ENCODE results near the gene POGK.

The POGK gene

DNA sequence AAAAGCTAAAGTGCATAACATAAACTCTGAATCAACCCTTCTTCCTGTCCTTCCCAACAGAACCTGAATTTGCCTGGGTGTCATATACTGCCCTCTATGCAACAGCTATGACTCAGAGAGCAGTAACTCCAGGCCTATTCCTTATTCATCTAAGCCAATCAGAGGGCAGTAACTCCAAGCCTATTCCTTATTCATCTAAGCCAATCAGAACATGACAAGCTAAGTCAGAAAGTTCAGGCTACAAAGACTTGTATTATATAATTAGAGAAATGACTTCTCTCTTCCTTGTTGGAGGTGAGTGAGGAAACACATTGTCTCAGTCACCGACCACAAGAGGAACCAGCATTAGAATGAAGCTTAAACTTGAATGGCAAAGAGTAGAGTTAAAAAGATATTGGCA is 63.0 kb downstream of the POGK start:
- H3K4me2 ChIP-seq = no peak overlapping the region
- no peaks in the 10 kb centered on the region for H3K36me3 ChIP-seq (ENCODE audit: insufficient read depth)
- no peak overlapping the region for H3K27ac ChIP-seq
- H3K27me3 ChIP-seq (ENCODE audit: insufficient read depth, low read depth) = no peaks in the 10 kb centered on the region
- no peak overlapping the region for H3K4me3 ChIP-seq (IDR thresholded peaks at IDR 0.05; ENCODE audit: insufficient read depth, low read depth, low read length)
- H4K20me1 ChIP-seq (ENCODE audit: insufficient read depth) = no peaks in the 10 kb centered on the region
- H3K9ac ChIP-seq = no peak overlapping the region
- TF ChIP-seq, protein P1, sequence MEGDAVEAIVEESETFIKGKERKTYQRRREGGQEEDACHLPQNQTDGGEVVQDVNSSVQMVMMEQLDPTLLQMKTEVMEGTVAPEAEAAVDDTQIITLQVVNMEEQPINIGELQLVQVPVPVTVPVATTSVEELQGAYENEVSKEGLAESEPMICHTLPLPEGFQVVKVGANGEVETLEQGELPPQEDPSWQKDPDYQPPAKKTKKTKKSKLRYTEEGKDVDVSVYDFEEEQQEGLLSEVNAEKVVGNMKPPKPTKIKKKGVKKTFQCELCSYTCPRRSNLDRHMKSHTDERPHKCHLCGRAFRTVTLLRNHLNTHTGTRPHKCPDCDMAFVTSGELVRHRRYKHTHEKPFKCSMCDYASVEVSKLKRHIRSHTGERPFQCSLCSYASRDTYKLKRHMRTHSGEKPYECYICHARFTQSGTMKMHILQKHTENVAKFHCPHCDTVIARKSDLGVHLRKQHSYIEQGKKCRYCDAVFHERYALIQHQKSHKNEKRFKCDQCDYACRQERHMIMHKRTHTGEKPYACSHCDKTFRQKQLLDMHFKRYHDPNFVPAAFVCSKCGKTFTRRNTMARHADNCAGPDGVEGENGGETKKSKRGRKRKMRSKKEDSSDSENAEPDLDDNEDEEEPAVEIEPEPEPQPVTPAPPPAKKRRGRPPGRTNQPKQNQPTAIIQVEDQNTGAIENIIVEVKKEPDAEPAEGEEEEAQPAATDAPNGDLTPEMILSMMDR (conservative IDR thresholded peaks at IDR 0.05; ENCODE audit: low read depth, low read length) = no peak
- H3K79me2 ChIP-seq (ENCODE audit: insufficient read depth, low read depth) = no peaks in the 10 kb centered on the region
- peaks cover 23% of the 10 kb centered on the region for H3K4me1 ChIP-seq (ENCODE audit: low read depth, poor library complexity, severe bottlenecking)
- no peak overlapping the region for H2AFZ ChIP-seq (ENCODE audit: low read depth)

DNA sequence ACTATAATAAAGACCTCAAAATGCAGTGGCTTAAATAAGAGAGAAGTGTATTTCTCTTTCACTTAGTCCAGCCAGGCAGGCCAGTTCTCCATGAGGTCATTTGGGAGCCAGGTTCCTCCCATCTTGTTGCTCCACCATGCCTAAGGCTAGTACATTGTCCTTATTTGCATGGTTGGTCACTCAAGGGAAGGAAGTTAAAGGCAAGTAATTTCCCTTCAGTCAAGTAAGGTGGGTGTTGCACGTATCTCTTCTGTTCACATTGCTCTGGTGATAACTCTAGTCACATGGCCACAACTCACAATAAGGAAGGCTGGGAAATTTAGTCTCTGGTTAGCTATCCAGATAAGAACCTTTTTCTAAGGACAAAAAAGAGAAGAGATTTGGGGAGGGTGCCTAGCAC is 64.0 kb downstream of the POGK start:
- peaks cover 23% of the 10 kb centered on the region for H3K4me1 ChIP-seq (ENCODE audit: low read depth, poor library complexity, severe bottlenecking)
- H3K4me3 ChIP-seq (IDR thresholded peaks at IDR 0.05; ENCODE audit: insufficient read depth, low read depth, low read length) = no peak overlapping the region
- no peaks in the 10 kb centered on the region for H3K79me2 ChIP-seq (ENCODE audit: insufficient read depth, low read depth)
- TF ChIP-seq, protein P1 (conservative IDR thresholded peaks at IDR 0.05; ENCODE audit: low read depth, low read length) = no peak
- no peaks in the 10 kb centered on the region for H3K36me3 ChIP-seq (ENCODE audit: insufficient read depth)
- no peak overlapping the region for H2AFZ ChIP-seq (ENCODE audit: low read depth)
- H3K27ac ChIP-seq = no peak overlapping the region
- H3K27me3 ChIP-seq (ENCODE audit: insufficient read depth, low read depth) = no peaks in the 10 kb centered on the region
- H3K9ac ChIP-seq = no peak overlapping the region
- no peaks in the 10 kb centered on the region for H4K20me1 ChIP-seq (ENCODE audit: insufficient read depth)
- no peak overlapping the region for H3K4me2 ChIP-seq

DNA sequence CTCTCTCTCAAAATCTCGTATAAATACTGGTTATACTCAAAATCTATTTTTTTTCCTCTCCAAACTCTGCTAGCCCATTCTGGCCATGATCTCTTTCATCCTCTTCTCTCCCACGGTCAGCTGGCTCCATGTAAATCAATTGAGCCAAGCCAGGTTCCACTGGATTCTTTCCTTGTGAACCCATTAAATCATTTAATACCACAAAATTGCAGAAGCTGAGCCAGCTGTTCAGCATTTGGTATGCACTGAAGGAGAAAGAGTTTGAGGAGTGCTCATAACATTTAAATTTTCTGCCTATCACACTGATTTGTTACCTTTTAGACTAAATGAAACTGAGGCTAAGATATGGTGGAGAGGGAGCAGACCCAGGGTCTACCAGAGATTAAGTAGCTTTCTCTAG is 65.9 kb downstream of the POGK start:
- no peaks in the 10 kb centered on the region for H4K20me1 ChIP-seq (ENCODE audit: insufficient read depth)
- no peaks in the 10 kb centered on the region for H3K27me3 ChIP-seq (ENCODE audit: insufficient read depth, low read depth)
- no peak overlapping the region for H3K27ac ChIP-seq
- no peak overlapping the region for H2AFZ ChIP-seq (ENCODE audit: low read depth)
- H3K9ac ChIP-seq = no peak overlapping the region
- TF ChIP-seq, protein P1 (conservative IDR thresholded peaks at IDR 0.05; ENCODE audit: low read depth, low read length) = no peak
- H3K4me3 ChIP-seq (IDR thresholded peaks at IDR 0.05; ENCODE audit: insufficient read depth, low read depth, low read length) = no peak overlapping the region
- H3K79me2 ChIP-seq (ENCODE audit: insufficient read depth, low read depth) = no peaks in the 10 kb centered on the region
- peak overlapping the region; percentile 52; the same call in 1 of the 2 replicates for H3K4me2 ChIP-seq
- H3K4me1 ChIP-seq (ENCODE audit: low read depth, poor library complexity, severe bottlenecking) = peaks cover 24% of the 10 kb centered on the region
- H3K36me3 ChIP-seq (ENCODE audit: insufficient read depth) = no peaks in the 10 kb centered on the region

DNA sequence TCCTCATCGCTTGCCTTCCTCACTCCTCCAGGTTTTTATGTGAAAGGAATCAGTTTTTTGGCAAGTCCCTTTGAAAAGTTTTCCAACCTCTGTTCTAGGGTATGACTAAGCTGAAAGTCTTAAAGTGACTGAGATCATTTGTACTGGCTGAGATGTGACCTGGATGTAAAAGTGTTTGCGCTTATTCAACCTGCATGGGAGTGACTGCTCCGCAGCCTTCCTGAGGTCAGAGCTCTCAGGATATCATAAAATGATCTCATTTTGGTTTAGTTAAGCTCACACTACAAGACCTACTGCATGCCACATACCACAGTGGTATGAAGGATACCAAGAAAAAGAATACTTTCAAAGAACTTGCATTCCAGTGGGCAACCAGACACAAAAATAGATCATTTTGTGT is 66.6 kb downstream of the POGK start:
- Histone ChIP-seq H3K27me3 (ENCODE audit: insufficient read depth, low read depth) (no peaks in the 10 kb centered on the region), H3K79me2 (ENCODE audit: insufficient read depth, low read depth) (no peaks in the 10 kb centered on the region), H3K4me1 (ENCODE audit: low read depth, poor library complexity, severe bottlenecking) (peaks cover 32% of the 10 kb centered on the region), H2AFZ (ENCODE audit: low read depth) (peak overlapping the region; percentile 3; the same call in 1 of the 2 replicates), H3K9ac (peak overlapping the region; percentile 6; the same call in 1 of the 2 replicates), H4K20me1 (ENCODE audit: insufficient read depth) (no peaks in the 10 kb centered on the region), H3K4me3 (IDR thresholded peaks at IDR 0.05; ENCODE audit: insufficient read depth, low read depth, low read length) (peak overlapping the region; percentile 42), H3K4me2 (peak overlapping the region; percentile 52), H3K36me3 (ENCODE audit: insufficient read depth) (no peaks in the 10 kb centered on the region), H3K27ac (peak overlapping the region; percentile 5; the same call in 1 of the 2 replicates)
- TF ChIP-seq, protein P1 (conservative IDR thresholded peaks at IDR 0.05; ENCODE audit: low read depth, low read length) = no peak
